Measurements from ENCODE around the gene ENO4. TPM values are rescaled to one million over a fixed set of nuclear protein-coding genes. Genes with fewer than 3 reads are reported as not detected.

Gene ENO4
- total and polyA plus RNA-seq, 7 donors, result 0.09 to 13.0 (median 0.22) TPM; not detected in 3

GRCh38 chr10:116857156-116857555 is 7.9 kb downstream of the ENO4 start:
- H3K36me3 ChIP-seq, result no peaks in the 10 kb centered on the region
- no peaks in the 10 kb centered on the region for H3K27me3 ChIP-seq
- no peak for TF ChIP-seq CTCF (IDR thresholded peaks at IDR 0.05)
- no peak for TF ChIP-seq POLR2A (IDR thresholded peaks at IDR 0.05)
- no peak for TF ChIP-seq POLR2AphosphoS5 (IDR thresholded peaks at IDR 0.05)
- H3K4me1 ChIP-seq, result no peaks in the 10 kb centered on the region
- DNase-seq, result no peak
- H3K9me3 ChIP-seq, result peaks cover 0 to 4% (median 1%) of the 10 kb centered on the region in 4 donors
- no peak overlapping the region for H3K27ac ChIP-seq
- no peak overlapping the region for H3K4me3 ChIP-seq
- WGBS, 2 donors, result 94% methylated on average over 3 of the region's 3 CpGs
- intact Hi-C loops (cut with DNase I), result no loop called here

DNA sequence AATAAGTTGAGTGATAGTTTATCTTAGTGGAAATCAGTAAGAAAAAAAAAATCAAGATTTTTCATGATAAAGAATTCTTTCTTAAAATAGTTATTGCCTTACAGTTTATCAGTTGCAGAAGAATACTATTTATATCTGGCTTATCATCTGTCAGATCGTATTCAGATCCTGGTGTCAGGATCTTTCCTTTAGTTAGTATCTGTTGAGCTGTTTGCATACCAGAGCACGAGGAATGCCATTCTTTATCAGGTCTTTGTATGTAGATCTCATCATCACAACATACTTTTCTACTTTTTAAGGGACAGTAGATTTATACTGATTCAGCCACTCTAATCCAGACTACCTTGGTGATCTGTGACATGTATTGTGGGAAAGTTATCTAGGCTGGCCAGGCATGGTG is 12.5 kb downstream of the ENO4 start:
- no peak for DNase-seq
- 66 to 85% methylated on average over 2 of the region's 2 CpGs for WGBS, 2 donors

GRCh38 chr10:116864436-116864835 is 15.1 kb downstream of the ENO4 start:
- no peaks in the 10 kb centered on the region for H3K4me1 ChIP-seq
- TF ChIP-seq EP300 (IDR thresholded peaks at IDR 0.05) (no peak), POLR2A (IDR thresholded peaks at IDR 0.05) (no peak), CTCF (IDR thresholded peaks at IDR 0.05) (no peak), POLR2AphosphoS5 (IDR thresholded peaks at IDR 0.05) (no peak)
- no peaks in the 10 kb centered on the region for H3K36me3 ChIP-seq
- no peak overlapping the region for H3K27ac ChIP-seq
- intact Hi-C loops (cut with DNase I), result no loop called here
- no peak for DNase-seq
- no peaks in the 10 kb centered on the region for H3K27me3 ChIP-seq
- H3K9me3 ChIP-seq, result no peaks in the 10 kb centered on the region
- 85 to 91% methylated on average over 4 of the region's 4 CpGs for WGBS, 2 donors
- no peak overlapping the region for H3K4me3 ChIP-seq

More for the DNA sequence above, 12.5 kb downstream of the ENO4 start:
- H3K9me3 ChIP-seq, result peaks cover 0 to 4% (median 1%) of the 10 kb centered on the region in 4 donors
- H3K36me3 ChIP-seq, result no peaks in the 10 kb centered on the region
- H3K27ac ChIP-seq, result no peak overlapping the region
- TF ChIP-seq POLR2AphosphoS5 (IDR thresholded peaks at IDR 0.05) (no peak), EP300 (IDR thresholded peaks at IDR 0.05) (no peak), POLR2A (IDR thresholded peaks at IDR 0.05) (no peak), CTCF (IDR thresholded peaks at IDR 0.05) (no peak)
- intact Hi-C loops (cut with DNase I), result no loop called here
- H3K4me1 ChIP-seq, result no peaks in the 10 kb centered on the region
- no peaks in the 10 kb centered on the region for H3K27me3 ChIP-seq
- H3K4me3 ChIP-seq, result no peak overlapping the region

DNA sequence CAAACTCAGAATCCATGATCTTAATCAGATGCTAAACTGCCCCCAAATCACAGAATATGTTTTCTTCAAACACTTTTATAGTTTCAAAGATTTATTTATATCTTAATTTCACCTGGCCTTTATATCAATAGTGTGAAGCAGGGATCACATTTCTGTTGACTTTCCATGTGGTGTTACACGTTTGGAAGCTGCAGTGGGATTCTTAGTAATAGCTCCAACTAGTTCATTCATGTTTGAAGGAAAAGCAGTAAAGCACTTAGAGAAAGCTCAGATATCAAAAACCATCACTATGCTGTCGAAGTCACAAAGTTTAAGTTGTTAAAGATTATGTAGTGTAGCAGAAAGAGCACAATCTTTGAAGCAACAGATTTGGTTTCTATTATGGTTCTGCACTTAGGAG is 16.8 kb downstream of the ENO4 start:
- Histone ChIP-seq H3K27me3 (no peaks in the 10 kb centered on the region), H3K36me3 (no peaks in the 10 kb centered on the region), H3K9me3 (no peaks in the 10 kb centered on the region), H3K27ac (no peak overlapping the region), H3K4me3 (no peak overlapping the region), H3K4me1 (no peaks in the 10 kb centered on the region)
- no peak for TF ChIP-seq POLR2A (IDR thresholded peaks at IDR 0.05)
- no peak for TF ChIP-seq CTCF (IDR thresholded peaks at IDR 0.05)
- TF ChIP-seq POLR2AphosphoS5 (IDR thresholded peaks at IDR 0.05), result no peak
- no peak for TF ChIP-seq EP300 (IDR thresholded peaks at IDR 0.05)
- no peak for DNase-seq
- 63 to 73% methylated on average over 2 of the region's 2 CpGs for WGBS, 2 donors
- intact Hi-C loops (cut with DNase I), result no loop called here

- Histone ChIP-seq H3K27ac (no peak overlapping the region), H3K4me1 (no peaks in the 10 kb centered on the region), H3K27me3 (no peaks in the 10 kb centered on the region), H3K4me3 (no peak overlapping the region), H3K36me3 (no peaks in the 10 kb centered on the region), H3K9me3 (no peaks in the 10 kb centered on the region)
- WGBS, 2 donors, result 92 to 93% methylated on average over 6 of the region's 6 CpGs
- no peak for DNase-seq
- intact Hi-C loops (cut with DNase I), result no loop called here
- TF ChIP-seq POLR2AphosphoS5 (IDR thresholded peaks at IDR 0.05) (no peak), POLR2A (IDR thresholded peaks at IDR 0.05) (no peak), CTCF (IDR thresholded peaks at IDR 0.05) (no peak), EP300 (IDR thresholded peaks at IDR 0.05) (no peak)
Measured at GRCh38 chr10:116866987-116867595, 17.8 kb downstream of the ENO4 start.

All from sigmoid colon (tissue), 7 donors.